Cardiac fibroblast (primary cell): ENCODE data around the gene PCDHA12.
"Not testable (repeated sequence)": the region's sequence is repeated elsewhere in the genome, so short reads cannot be mapped to it uniquely, and the experiment has no call there.

Source experiments
- DNase-seq, 2 donors: peaks; one replicate each; pipeline versions ENCODE4 v3.0.0 to v3.0.0-alpha.2; 2010; ENCODE audit warnings: low read depth in 2 of 2
- H3K4me3 ChIP-seq, 2 donors: replicated peaks in 1 of 2; 1 replicate in 1 of 2; 2 replicates in 1 of 2; pipeline ENCODE4 v1.5.1; 2011; ENCODE audit warnings: low read depth in 2 of 2, low read length in 2 of 2, mild to moderate bottlenecking in 2 of 2, moderate library complexity in 1 of 2
- CTCF ChIP-seq: IDR thresholded peaks from one replicate; pipeline ENCODE4 v1.5.1; 2011; ENCODE audit warnings: low read depth, mild to moderate bottlenecking, low read length, inconsistent platforms

The PCDHA12 gene

DNA sequence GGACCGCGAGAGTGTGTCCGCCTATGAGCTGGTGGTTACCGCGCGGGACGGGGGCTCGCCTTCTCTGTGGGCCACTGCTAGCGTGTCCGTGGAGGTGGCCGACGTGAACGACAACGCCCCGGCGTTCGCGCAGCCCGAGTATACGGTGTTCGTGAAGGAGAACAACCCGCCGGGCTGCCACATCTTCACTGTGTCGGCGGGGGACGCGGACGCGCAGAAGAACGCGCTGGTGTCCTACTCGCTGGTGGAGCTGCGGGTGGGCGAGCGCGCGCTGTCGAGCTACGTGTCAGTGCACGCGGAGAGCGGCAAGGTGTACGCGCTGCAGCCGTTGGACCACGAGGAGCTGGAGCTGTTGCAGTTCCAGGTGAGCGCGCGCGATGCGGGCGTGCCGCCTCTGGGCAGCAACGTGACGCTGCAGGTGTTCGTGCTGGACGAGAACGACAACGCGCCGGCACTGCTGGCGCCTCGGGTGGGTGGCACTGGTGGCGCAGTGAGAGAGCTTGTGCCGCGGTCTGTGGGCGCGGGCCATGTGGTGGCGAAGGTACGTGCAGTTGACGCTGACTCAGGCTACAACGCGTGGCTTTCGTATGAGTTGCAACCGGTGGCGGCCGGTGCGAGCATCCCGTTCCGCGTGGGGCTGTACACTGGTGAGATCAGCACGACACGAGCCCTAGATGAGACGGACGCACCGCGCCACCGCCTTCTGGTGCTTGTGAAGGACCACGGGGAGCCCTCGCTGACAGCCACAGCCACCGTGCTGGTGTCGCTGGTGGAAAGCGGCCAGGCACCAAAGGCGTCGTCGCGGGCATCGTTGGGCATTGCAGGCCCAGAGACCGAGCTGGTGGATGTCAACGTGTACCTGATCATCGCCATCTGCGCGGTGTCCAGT lies 39.2 kb upstream of the PCDHA12 start:
- DNase-seq: no peak
- H3K4me3 ChIP-seq: no peak overlapping the region
- TF ChIP-seq CTCF: no peak

DNA sequence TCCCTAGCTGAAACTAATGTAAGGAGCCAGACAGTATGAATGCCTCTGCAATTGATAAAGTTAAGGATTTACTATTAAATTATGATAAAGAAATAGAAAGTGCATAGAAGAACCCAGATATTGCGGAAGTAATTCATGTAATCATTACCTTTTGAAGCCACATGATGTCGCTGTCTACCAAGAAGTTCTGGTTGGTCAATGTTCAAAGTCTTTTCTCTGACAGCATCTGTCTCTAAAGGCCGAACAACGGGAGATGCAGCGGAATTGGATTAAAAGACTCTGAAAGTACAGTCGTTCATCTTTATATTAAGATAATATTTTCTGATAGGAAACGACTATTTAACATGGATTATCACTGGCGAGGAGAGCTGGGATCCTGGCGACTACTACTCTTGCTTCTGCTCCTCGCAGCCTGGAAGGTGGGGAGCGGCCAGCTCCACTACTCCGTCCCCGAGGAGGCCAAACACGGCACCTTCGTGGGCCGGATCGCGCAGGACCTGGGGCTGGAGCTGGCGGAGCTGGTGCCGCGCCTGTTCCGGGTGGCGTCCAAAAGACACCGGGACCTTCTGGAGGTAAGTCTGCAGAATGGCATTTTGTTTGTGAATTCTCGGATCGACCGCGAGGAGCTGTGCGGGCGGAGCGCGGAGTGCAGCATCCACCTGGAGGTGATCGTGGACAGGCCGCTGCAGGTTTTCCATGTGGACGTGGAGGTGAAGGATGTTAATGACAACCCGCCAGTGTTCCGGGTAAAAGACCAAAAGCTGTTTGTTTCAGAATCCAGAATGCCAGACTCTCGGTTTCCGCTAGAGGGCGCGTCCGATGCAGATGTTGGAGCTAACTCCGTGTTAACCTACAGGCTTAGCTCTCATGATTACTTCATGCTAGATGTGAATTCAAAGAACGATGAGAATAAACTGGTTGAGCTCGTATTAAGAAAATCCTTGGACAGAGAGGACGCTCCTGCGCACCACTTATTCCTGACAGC lies 33.8 kb upstream of the PCDHA12 start, which contains the start of gene PCDHA8:
PCDHA8 (plus strand) TSS at position 210 of the 985 bp plus-strand sequence; CDS start at position 345, 135 bp downstream.
- DNase-seq: peak in 1 of 2 donors; percentile 17
- no peak within 1 kb of the TSS for H3K4me3 ChIP-seq
- TF ChIP-seq CTCF: peak; percentile 37

DNA sequence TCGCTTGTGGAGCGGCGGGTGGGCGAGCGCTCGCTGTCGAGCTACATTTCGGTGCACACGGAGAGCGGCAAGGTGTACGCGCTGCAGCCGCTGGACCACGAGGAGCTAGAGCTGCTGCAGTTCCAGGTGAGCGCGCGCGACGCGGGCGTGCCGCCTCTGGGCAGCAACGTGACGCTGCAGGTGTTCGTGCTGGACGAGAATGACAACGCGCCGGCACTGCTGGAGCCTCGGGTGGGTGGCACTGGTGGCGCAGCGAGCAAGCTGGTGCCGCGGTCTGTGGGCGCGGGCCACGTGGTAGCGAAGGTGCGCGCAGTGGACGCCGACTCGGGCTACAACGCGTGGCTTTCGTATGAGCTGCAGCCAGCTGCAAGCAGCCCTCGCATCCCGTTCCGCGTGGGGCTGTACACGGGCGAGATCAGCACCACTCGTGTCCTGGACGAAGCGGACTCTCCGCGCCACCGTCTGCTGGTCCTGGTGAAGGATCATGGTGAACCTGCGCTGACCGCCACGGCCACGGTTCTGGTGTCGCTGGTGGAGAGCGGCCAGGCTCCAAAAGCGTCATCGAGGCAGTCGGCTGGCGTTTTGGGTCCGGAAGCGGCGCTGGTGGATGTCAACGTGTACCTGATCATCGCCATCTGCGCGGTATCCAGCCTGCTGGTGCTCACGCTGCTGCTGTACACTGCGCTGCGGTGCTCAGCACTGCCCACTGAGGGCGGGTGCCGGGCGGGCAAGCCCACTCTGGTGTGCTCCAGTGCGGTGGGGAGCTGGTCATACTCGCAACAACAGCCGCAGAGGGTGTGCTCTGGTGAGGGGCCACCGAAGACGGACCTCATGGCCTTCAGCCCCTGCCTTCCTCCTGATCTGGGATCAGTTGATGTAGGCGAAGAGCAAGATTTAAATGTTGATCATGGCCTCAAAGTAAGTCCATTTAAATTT lies 32.0 kb upstream of the PCDHA12 start:
- TF ChIP-seq CTCF: no peak
- DNase-seq: no peak
- no peak overlapping the region for H3K4me3 ChIP-seq

DNA sequence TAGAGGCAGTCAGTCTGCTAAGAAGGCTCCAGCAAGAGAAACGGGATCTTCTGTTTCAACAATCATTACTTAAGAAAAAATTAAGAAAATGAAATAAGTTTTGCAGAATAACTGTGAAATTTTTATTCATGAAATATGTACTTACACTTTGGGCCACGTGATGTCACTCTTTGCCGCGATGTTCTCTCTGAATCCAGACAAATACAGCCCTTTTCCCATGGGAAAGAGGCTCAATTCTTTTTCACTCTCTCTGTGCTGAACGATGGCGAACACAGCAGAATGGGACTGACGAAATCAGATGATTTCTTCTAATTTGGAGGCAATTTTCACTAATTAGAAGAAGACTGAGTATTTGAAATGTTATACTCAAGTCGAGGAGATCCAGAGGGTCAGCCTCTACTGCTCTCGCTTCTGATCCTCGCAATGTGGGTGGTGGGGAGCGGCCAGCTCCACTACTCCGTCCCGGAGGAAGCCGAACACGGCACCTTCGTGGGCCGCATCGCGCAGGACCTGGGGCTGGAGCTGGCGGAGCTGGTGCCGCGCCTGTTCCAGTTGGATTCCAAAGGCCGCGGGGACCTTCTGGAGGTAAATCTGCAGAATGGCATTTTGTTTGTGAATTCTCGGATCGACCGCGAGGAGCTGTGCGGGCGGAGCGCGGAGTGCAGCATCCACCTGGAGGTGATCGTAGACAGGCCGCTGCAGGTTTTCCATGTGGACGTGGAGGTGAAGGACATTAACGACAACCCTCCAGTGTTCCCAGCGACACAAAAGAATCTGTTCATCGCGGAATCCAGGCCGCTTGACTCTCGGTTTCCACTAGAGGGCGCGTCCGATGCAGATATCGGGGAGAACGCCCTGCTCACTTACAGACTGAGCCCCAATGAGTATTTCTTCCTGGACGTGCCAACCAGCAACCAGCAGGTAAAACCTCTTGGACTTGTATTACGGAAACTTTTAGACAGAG lies 26.7 kb upstream of the PCDHA12 start, which contains the start of gene PCDHA9:
PCDHA9 (plus strand) TSS at position 244 of the 964 bp plus-strand sequence; CDS start at position 358, 114 bp downstream.
- DNase-seq: peak in 1 of 2 donors; percentile 1
- H3K4me3 ChIP-seq: not testable (repeated sequence)

- DNase-seq, H3K4me3 ChIP-seq: not testable (repeated sequence)
Measured at GRCh38 chr5:140849831-140850634, 25.1 kb upstream of the PCDHA12 start.

GRCh38 chr5:140855772-140856674 lies 19.1 kb upstream of the PCDHA12 start, which contains the start of gene PCDHA10:
Gene PCDHA10 (plus strand): TSS chr5:140855897. CDS start chr5:140856049, 152 bp downstream.
- peak in 1 of 2 donors; percentile 35 for DNase-seq
- no peak within 1 kb of the TSS for H3K4me3 ChIP-seq
- TF ChIP-seq CTCF: peak; percentile 2
